Inflammatory macrophage (primary cell): Measurements from ENCODE around the gene NEDD8.

Experiments used
- DNase-seq, 2 donors: peaks; one replicate each; pipeline ENCODE4 v3.0.0-alpha.2; 2020 to 2022
- total RNA-seq, 18 experiments: gene quantifications; one replicate each; lab custom pipeline; 2026; ENCODE audit warnings: mixed read lengths in 6 of 18, inconsistent platforms in 2 of 18; lab: John Stamatoyannopoulos, UW

The NEDD8 gene
- total RNA-seq = 22.9 to 47.8 (median 38.8) reads per million in 18 experiments

GRCh38 chr14:24232121-24232644 lies at the start of gene NEDD8:
TSS of gene NEDD8 (minus strand) at chr14:24232367. CDS start at chr14:24232267, 100 bp downstream.
- peak; percentile 98 to 99 for DNase-seq

- peak; percentile 52 to 64 for DNase-seq
These were observed 49.5 kb upstream of the NEDD8 start for GRCh38 chr14:24281636-24282035.

- DNase-seq = no peak
These were observed 48.8 kb upstream of the NEDD8 start for GRCh38 chr14:24280797-24281460.

- DNase-seq = peak; percentile 51 to 62
These were observed 47.4 kb upstream of the NEDD8 start for GRCh38 chr14:24279301-24280186.

GRCh38 chr14:24278424-24278823 lies 46.3 kb upstream of the NEDD8 start:
- no peak for DNase-seq

- peak; percentile 91 to 95 for DNase-seq
These were observed 45.6 kb upstream of the NEDD8 start for GRCh38 chr14:24277606-24278321.

GRCh38 chr14:24277071-24277470 lies 44.9 kb upstream of the NEDD8 start:
- peak; percentile 63 to 74 for DNase-seq

- DNase-seq = peak; percentile 83 to 87
These were observed 42.0 kb upstream of the NEDD8 start for GRCh38 chr14:24274101-24274543.

- DNase-seq = peak; percentile 57 to 67
These were observed 41.3 kb upstream of the NEDD8 start for GRCh38 chr14:24273422-24273998.

GRCh38 chr14:24272467-24272866 lies 40.3 kb upstream of the NEDD8 start:
- peak; percentile 16 to 17 for DNase-seq

- no peak for DNase-seq
These were observed 39.7 kb upstream of the NEDD8 start for GRCh38 chr14:24271834-24272263.

- DNase-seq = peak; percentile 80 to 90
These were observed 39.1 kb upstream of the NEDD8 start, which contains the start of gene RABGGTA for GRCh38 chr14:24271134-24271833. TSS of gene RABGGTA (minus strand) at chr14:24271597. CDS start at chr14:24271115, 482 bp downstream.

GRCh38 chr14:24270537-24271133 lies 38.5 kb upstream of the NEDD8 start:
- DNase-seq = no peak

- DNase-seq = no peak
These were observed 37.9 kb upstream of the NEDD8 start for GRCh38 chr14:24269910-24270536.

- no peak for DNase-seq
These were observed 37.2 kb upstream of the NEDD8 start for GRCh38 chr14:24269368-24269767.

GRCh38 chr14:24268225-24268624 lies 36.1 kb upstream of the NEDD8 start:
- no peak for DNase-seq

GRCh38 chr14:24267516-24267915 lies 35.3 kb upstream of the NEDD8 start:
- DNase-seq = no peak

- DNase-seq = no peak
These were observed 34.4 kb upstream of the NEDD8 start for GRCh38 chr14:24266344-24267244.

- DNase-seq = no peak
These were observed 32.1 kb upstream of the NEDD8 start for GRCh38 chr14:24264298-24264697.
